Glomerular endothelial cell (primary cell): ENCODE results near the gene FAM169A. TPM values are rescaled to one million over a fixed set of nuclear protein-coding genes. Genes with fewer than 3 reads are reported as not detected.
"Not testable (repeated sequence)": the region's sequence is repeated elsewhere in the genome, so short reads cannot be mapped to it uniquely, and the experiment has no call there.

Source experiments
- DNase-seq: peaks from one replicate; pipeline ENCODE4 v3.0.0-alpha.2; 2011; ENCODE audit warnings: low read depth, low spot score; ENCODE audit errors: extremely low read depth
- total RNA-seq: library from RNA; depleted of rRNA; stranded (reverse); fragments of >200 nt; gene quantifications from 2 replicates; pipeline ENCODE4 v1.2.3, GENCODE V29; 2015

FAM169A gene
- 0.99 and 1.3 TPM in 2 replicates for total RNA-seq

- no peak for DNase-seq
Measured at GRCh38 chr5:74865804-74866595, at the start of gene FAM169A. TSS of gene FAM169A (minus strand) at chr5:74866387. CDS start at chr5:74841676, 24,711 bp downstream.

GRCh38 chr5:74915488-74915887 is 49.3 kb upstream of the FAM169A start:
- DNase-seq = no peak

- not testable (repeated sequence) for DNase-seq
Measured at GRCh38 chr5:74911421-74911820, 45.2 kb upstream of the FAM169A start.

- DNase-seq = not testable (repeated sequence)
Measured at GRCh38 chr5:74909888-74910287, 43.7 kb upstream of the FAM169A start.

- DNase-seq = not testable (repeated sequence)
Measured at GRCh38 chr5:74908237-74908636, 42.0 kb upstream of the FAM169A start.

GRCh38 chr5:74904713-74905112 is 38.5 kb upstream of the FAM169A start:
- DNase-seq = not testable (repeated sequence)

GRCh38 chr5:74903165-74903787 is 37.1 kb upstream of the FAM169A start:
- no peak for DNase-seq

GRCh38 chr5:74897049-74897448 is 30.9 kb upstream of the FAM169A start:
- DNase-seq = no peak

GRCh38 chr5:74895906-74896305 is 29.7 kb upstream of the FAM169A start:
- DNase-seq = no peak

- DNase-seq = no peak
Measured at GRCh38 chr5:74894351-74894750, 28.2 kb upstream of the FAM169A start.

- DNase-seq = no peak
Measured at GRCh38 chr5:74892921-74893320, 26.7 kb upstream of the FAM169A start.

GRCh38 chr5:74889523-74890105 is 23.4 kb upstream of the FAM169A start:
- DNase-seq = no peak

- no peak for DNase-seq
Measured at GRCh38 chr5:74888117-74888516, 21.9 kb upstream of the FAM169A start.

- DNase-seq = no peak
Measured at GRCh38 chr5:74885170-74885569, 19.0 kb upstream of the FAM169A start.

GRCh38 chr5:74882379-74883134 is 16.4 kb upstream of the FAM169A start:
- not testable (repeated sequence) for DNase-seq

GRCh38 chr5:74877624-74878304 is 11.6 kb upstream of the FAM169A start:
- DNase-seq = no peak

GRCh38 chr5:74875994-74876791 is 10.0 kb upstream of the FAM169A start:
- DNase-seq = no peak

GRCh38 chr5:74873525-74874249 is 7.5 kb upstream of the FAM169A start:
- DNase-seq = no peak
